Panc1 (cell line): ENCODE results near the gene FLYWCH1. TPM values are rescaled to one million over a fixed set of nuclear protein-coding genes. Genes with fewer than 3 reads are reported as not detected.
A peak's percentile ranks its signal among the peaks of the same experiment; 100 is the strongest.

Experiments
- ATAC-seq: fragments of 200-7000 bp; cut with Tn5 transposase; 2 replicates; pipeline ENCODE4 v1.9.1; 2020; ENCODE audit warnings: mild to moderate bottlenecking, moderate library complexity
- BruUV-seq: library from RNA; stranded (reverse); fragments of 400-500 nt; replicated peaks from 2 replicates; lab custom pipeline; 2021; lab: Mats Ljungman, UMichigan
- CTCF ChIA-PET: fragments of 300-600 bp; sonication (Branson Sonifier 250); formaldehyde crosslinking; loops from one replicate; lab custom pipeline; 2022; ENCODE audit warnings: antibody characterized with exemption; lab: Charles Lee
- POLR2A ChIA-PET: fragments of 300-600 bp; sonication (Branson Sonifier 250); formaldehyde crosslinking; loops from one replicate; lab custom pipeline; 2022; ENCODE audit warnings: antibody characterized with exemption; lab: Charles Lee
- DNase-seq: peaks from one replicate; pipeline ENCODE4 v3.0.0-alpha.2; 2010; ENCODE audit warnings: low read depth, low spot score
- H3K27ac ChIP-seq: 2 replicates; pipeline ENCODE4 v1.5.1; 2011; ENCODE audit warnings: mild to moderate bottlenecking, low read length, inconsistent platforms
- H3K27me3 ChIP-seq: fragments of 200-500 bp; sonication (Bioruptor generic); 2 replicates; pipeline ENCODE4 v1.6.0; 2014; ENCODE audit warnings: low read length, inconsistent platforms; ENCODE audit not compliant: control insufficient read depth, insufficient read depth
- H3K36me3 ChIP-seq: fragments of 200-500 bp; sonication (Bioruptor generic); 2 replicates; pipeline ENCODE4 v1.5.1; 2014; ENCODE audit warnings: inconsistent platforms, mild to moderate bottlenecking, low read length, moderate library complexity; ENCODE audit not compliant: control insufficient read depth, insufficient read depth
- H3K4me1 ChIP-seq: 2 replicates; pipeline ENCODE4 v1.5.1; 2011; ENCODE audit warnings: inconsistent platforms, mild to moderate bottlenecking, low read length, moderate library complexity; ENCODE audit not compliant: control insufficient read depth, insufficient read depth
- H3K4me3 ChIP-seq, 2 experiments: 2 replicates each; pipeline ENCODE4 v1.5.1; 2011 to 2012; ENCODE audit warnings: low read depth in 2 of 2, low read length in 2 of 2, mild to moderate bottlenecking in 2 of 2, inconsistent platforms in 1 of 2, moderate library complexity in 1 of 2
- H3K9me3 ChIP-seq: fragments of 200-500 bp; sonication (Bioruptor generic); 2 replicates; pipeline ENCODE4 v1.5.1; 2014; ENCODE audit warnings: low read depth, mild to moderate bottlenecking, inconsistent platforms, low read length, moderate library complexity; ENCODE audit not compliant: control insufficient read depth, insufficient read depth
- CTCF ChIP-seq: fragments of 450-650 bp; IDR thresholded peaks from 2 replicates; pipeline ENCODE4 v1.5.1; 2017; ENCODE audit warnings: mild to moderate bottlenecking
- POLR2AphosphoS5 ChIP-seq: IDR thresholded peaks from 2 replicates; pipeline ENCODE4 v1.6.1; 2012; ENCODE audit warnings: mild to moderate bottlenecking, low read depth, low read length, moderate library complexity
- SIN3A ChIP-seq: IDR thresholded peaks from 2 replicates; pipeline ENCODE4 v1.6.1; 2012; ENCODE audit warnings: low read depth, mild to moderate bottlenecking, low read length, moderate library complexity, borderline replicate concordance; ENCODE audit not compliant: insufficient read depth
- TCF7L2 ChIP-seq: IDR thresholded peaks from 2 replicates; pipeline ENCODE4 v1.6.1; 2011; ENCODE audit warnings: mild to moderate bottlenecking, low read depth, low read length, inconsistent platforms
- in situ Hi-C: cut with HindIII; loops from 2 replicates; pipeline ENCODE4 v1.10.0; 2016; ENCODE audit warnings: low sequenced_read_pairs, low pct_unique_long_range_greater_than_20kb
- intact Hi-C: fragments of 100-400 bp; cut with micrococcal nuclease; formaldehyde crosslinking; loops from one replicate; pipeline ENCODE4 v1.10.0; 2022; ENCODE audit not compliant: unreplicated experiment
- total RNA-seq: library from RNA; stranded (reverse); gene quantifications from one replicate; pipeline ENCODE4 v1.2.1, GENCODE V29; 2021; ENCODE audit not compliant: unreplicated experiment
- TF ChIP-seq, protein P1 (sequence below), 2 experiments: IDR thresholded peaks; 2 replicates each; pipeline ENCODE4 v1.6.1; 2011 to 2012; ENCODE audit warnings: low read depth in 2 of 2, control low read depth in 1 of 2, low read length in 1 of 2, mild to moderate bottlenecking in 1 of 2, moderate library complexity in 1 of 2; ENCODE audit not compliant: insufficient read depth in 1 of 2

Gene FLYWCH1
- total RNA-seq, 1 experiment from 2014 or later: 67.9 TPM

- Histone ChIP-seq H3K9me3 (no peaks in the 10 kb centered on the region), H3K4me1 (peaks cover 48% of the 10 kb centered on the region), H3K27me3 (no peaks in the 10 kb centered on the region), H3K36me3 (no peaks in the 10 kb centered on the region), H3K27ac (peak overlapping the region; percentile 85), H3K4me3 (peak overlapping the region; percentile 69 to 70)
- in situ Hi-C loops (no loop called here), intact Hi-C loops (no loop called here)
- BruUV-seq: no TSS peak
- DNase-seq (no peak), ATAC-seq (no peak)
- TF ChIP-seq POLR2AphosphoS5 (no peak), TCF7L2 (no peak), CTCF (no peak), SIN3A (no peak)
- TF ChIP-seq, protein P1, sequence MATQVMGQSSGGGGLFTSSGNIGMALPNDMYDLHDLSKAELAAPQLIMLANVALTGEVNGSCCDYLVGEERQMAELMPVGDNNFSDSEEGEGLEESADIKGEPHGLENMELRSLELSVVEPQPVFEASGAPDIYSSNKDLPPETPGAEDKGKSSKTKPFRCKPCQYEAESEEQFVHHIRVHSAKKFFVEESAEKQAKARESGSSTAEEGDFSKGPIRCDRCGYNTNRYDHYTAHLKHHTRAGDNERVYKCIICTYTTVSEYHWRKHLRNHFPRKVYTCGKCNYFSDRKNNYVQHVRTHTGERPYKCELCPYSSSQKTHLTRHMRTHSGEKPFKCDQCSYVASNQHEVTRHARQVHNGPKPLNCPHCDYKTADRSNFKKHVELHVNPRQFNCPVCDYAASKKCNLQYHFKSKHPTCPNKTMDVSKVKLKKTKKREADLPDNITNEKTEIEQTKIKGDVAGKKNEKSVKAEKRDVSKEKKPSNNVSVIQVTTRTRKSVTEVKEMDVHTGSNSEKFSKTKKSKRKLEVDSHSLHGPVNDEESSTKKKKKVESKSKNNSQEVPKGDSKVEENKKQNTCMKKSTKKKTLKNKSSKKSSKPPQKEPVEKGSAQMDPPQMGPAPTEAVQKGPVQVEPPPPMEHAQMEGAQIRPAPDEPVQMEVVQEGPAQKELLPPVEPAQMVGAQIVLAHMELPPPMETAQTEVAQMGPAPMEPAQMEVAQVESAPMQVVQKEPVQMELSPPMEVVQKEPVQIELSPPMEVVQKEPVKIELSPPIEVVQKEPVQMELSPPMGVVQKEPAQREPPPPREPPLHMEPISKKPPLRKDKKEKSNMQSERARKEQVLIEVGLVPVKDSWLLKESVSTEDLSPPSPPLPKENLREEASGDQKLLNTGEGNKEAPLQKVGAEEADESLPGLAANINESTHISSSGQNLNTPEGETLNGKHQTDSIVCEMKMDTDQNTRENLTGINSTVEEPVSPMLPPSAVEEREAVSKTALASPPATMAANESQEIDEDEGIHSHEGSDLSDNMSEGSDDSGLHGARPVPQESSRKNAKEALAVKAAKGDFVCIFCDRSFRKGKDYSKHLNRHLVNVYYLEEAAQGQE (IDR thresholded peaks at IDR 0.05; ENCODE audit: insufficient read depth in 1 of 2, low read depth in 2 of 2, low read length in 1 of 2): no peak
- ChIA-PET CTCF (interaction anchor here (0.6 kb wide), 1 partner anchor 8 kb away, joined by 6 read pairs; no protein-coding TSS in a partner anchor), POLR2A (no interaction called here)
These were observed 58.8 kb downstream of the FLYWCH1 start for GRCh38 chr16:2970563-2970962.

- DNase-seq (no peak), ATAC-seq (no peak)
- CTCF ChIA-PET: no interaction called here
- H3K4me3 ChIP-seq: peak overlapping the region; percentile 69 to 70; a peak in 2 of 4 replicates
- H3K36me3 ChIP-seq: no peaks in the 10 kb centered on the region
- peaks cover 48% of the 10 kb centered on the region for H3K4me1 ChIP-seq
- H3K9me3 ChIP-seq: no peaks in the 10 kb centered on the region
- H3K27me3 ChIP-seq: no peaks in the 10 kb centered on the region
- intact Hi-C loops: no loop called here
- TF ChIP-seq POLR2AphosphoS5: peak; percentile 24
- TF ChIP-seq TCF7L2: no peak
- TF ChIP-seq, protein P1 (IDR thresholded peaks at IDR 0.05; ENCODE audit: insufficient read depth in 1 of 2, low read depth in 2 of 2, low read length in 1 of 2): no peak
- no peak for TF ChIP-seq SIN3A
- TF ChIP-seq CTCF: no peak
- in situ Hi-C loops: no loop called here
- POLR2A ChIA-PET: no interaction called here
- peak overlapping the region; percentile 85 for H3K27ac ChIP-seq
- BruUV-seq: no TSS peak
These were observed 59.6 kb downstream of the FLYWCH1 start for GRCh38 chr16:2971134-2971984.
